Amygdala (tissue), 56 donors: ENCODE measurements around the gene KCND3.

Experiments
- DNase-seq, 56 donors: peaks; one replicate each; lab custom pipeline; 2025; lab: John Stamatoyannopoulos, UW

The KCND3 gene

GRCh38 chr1:111989531-111990025 lies at the start of gene KCND3:
TSS of gene KCND3 (minus strand) at chr1:111989668.
- peak in 21 of 56 donors; percentile 9 to 65 (median 37) for DNase-seq

GRCh38 chr1:112034277-112034676 lies 44.8 kb upstream of the KCND3 start:
- DNase-seq = no peak

GRCh38 chr1:112033439-112034120 lies 44.1 kb upstream of the KCND3 start:
- no peak for DNase-seq

GRCh38 chr1:112030157-112030556 lies 40.7 kb upstream of the KCND3 start:
- no peak for DNase-seq

- DNase-seq = no peak
These were observed 38.2 kb upstream of the KCND3 start for GRCh38 chr1:112027696-112028095.

- DNase-seq = no peak
These were observed 37.0 kb upstream of the KCND3 start for GRCh38 chr1:112026501-112026900.

GRCh38 chr1:112026016-112026415 lies 36.5 kb upstream of the KCND3 start:
- DNase-seq = no peak

- DNase-seq = no peak
These were observed 31.8 kb upstream of the KCND3 start for GRCh38 chr1:112021263-112021662.

- no peak for DNase-seq
These were observed 27.7 kb upstream of the KCND3 start for GRCh38 chr1:112017183-112017582.

GRCh38 chr1:112012823-112013222 lies 23.4 kb upstream of the KCND3 start:
- no peak for DNase-seq

- no peak for DNase-seq
These were observed 21.7 kb upstream of the KCND3 start for GRCh38 chr1:112011202-112011601.

GRCh38 chr1:112007169-112007568 lies 17.7 kb upstream of the KCND3 start:
- DNase-seq = no peak

- no peak for DNase-seq
These were observed 17.1 kb upstream of the KCND3 start for GRCh38 chr1:112006416-112007025.

- DNase-seq = no peak
These were observed 14.6 kb upstream of the KCND3 start for GRCh38 chr1:112004076-112004475.

GRCh38 chr1:112002514-112002913 lies 13.0 kb upstream of the KCND3 start:
- no peak for DNase-seq

GRCh38 chr1:112001436-112001835 lies 12.0 kb upstream of the KCND3 start:
- no peak for DNase-seq

GRCh38 chr1:112000048-112000447 lies 10.6 kb upstream of the KCND3 start:
- DNase-seq = no peak

GRCh38 chr1:111998332-111998731 lies 8.9 kb upstream of the KCND3 start:
- no peak for DNase-seq

- peak in 3 of 56 donors; percentile 17 to 36 (median 19) for DNase-seq
These were observed 3.0 kb upstream of the KCND3 start for GRCh38 chr1:111992476-111992875.

- DNase-seq = peak in 51 of 56 donors; percentile 24 to 81 (median 55)
These were observed 1.6 kb upstream of the KCND3 start for GRCh38 chr1:111990878-111991718.
